ENCODE results near the gene CYP3A4.
"Not testable (repeated sequence)": the region's sequence is repeated elsewhere in the genome, so short reads cannot be mapped to it uniquely, and the experiment has no call there.

The CYP3A4 gene

GRCh38 chr7:99785654-99786053 lies 1.7 kb upstream of the CYP3A4 start:
- not testable (repeated sequence) for H3K36me3 ChIP-seq (ENCODE audit: control insufficient read depth, insufficient read depth, low read length); H3K9me3 ChIP-seq (ENCODE audit: control insufficient read depth, low read length); DNase-seq; H3K4me1 ChIP-seq (ENCODE audit: control insufficient read depth, insufficient read depth, low read length, poor library complexity, severe bottlenecking); H3K27me3 ChIP-seq (replicated peaks; ENCODE audit: control insufficient read depth, insufficient read depth, low read length, poor library complexity, severe bottlenecking); H3K27ac ChIP-seq (ENCODE audit: insufficient read depth, low read length, poor library complexity, severe bottlenecking); H3K4me3 ChIP-seq (ENCODE audit: insufficient read depth, low read depth, low read length, poor library complexity, severe bottlenecking)

DNA sequence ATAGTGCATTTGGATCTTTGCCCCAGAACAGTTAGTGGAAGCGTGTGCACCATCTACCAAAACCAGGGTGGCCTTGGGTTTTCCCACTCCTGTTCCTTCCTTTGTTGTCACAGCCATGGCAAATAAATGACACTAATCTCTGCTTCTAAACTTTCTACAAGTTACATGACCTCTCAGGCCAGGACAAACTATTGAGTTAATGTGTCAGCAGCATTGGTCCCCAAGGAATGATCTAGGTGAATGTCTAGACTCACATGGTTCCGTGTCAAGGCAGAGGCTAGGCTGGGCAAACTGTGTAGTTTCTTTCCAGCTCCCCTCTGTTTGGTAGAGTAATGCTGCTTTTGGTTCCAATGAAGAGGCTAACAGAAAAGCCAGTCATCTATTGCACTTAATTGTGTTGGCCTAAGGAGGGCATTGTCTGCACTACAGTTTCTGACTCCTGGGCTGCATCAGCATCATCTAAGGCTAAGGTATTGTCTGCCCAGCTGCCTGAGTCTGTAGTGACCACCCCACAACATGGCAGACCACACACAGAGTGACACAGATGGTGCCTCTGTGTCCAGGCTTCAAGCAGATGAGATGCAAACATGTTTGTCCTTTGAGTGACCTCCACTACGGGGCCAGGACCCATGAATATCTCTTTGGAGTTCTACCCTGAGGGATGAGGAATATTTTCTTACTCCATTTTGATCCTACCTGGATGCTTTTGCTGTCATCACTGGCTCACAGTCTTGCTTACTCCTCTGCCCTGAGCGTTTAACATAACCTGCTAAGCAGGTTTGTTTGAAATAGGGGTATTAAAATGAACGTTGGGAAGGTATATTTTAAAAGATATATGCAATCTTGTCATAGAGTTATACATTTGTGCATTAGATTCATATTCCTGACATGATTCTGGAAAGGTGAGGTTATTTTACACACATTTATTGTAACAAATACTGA lies 1.7 kb downstream of the CYP3A4 start:
- Histone ChIP-seq H3K4me1 (ENCODE audit: control insufficient read depth, insufficient read depth, low read length, poor library complexity, severe bottlenecking) (no peaks in the 10 kb centered on the region), H3K9me3 (ENCODE audit: control insufficient read depth, low read length) (no peaks in the 10 kb centered on the region), H3K27me3 (replicated peaks; ENCODE audit: control insufficient read depth, insufficient read depth, low read length, poor library complexity, severe bottlenecking) (peaks cover 3% of the 10 kb centered on the region), H3K4me3 (ENCODE audit: insufficient read depth, low read depth, low read length, poor library complexity, severe bottlenecking) (no peak overlapping the region), H3K27ac (ENCODE audit: insufficient read depth, low read length, poor library complexity, severe bottlenecking) (no peak overlapping the region), H3K36me3 (ENCODE audit: control insufficient read depth, insufficient read depth, low read length) (no peaks in the 10 kb centered on the region)
- no peak for DNase-seq

GRCh38 chr7:99780588-99780987 lies 3.4 kb downstream of the CYP3A4 start:
- no peaks in the 10 kb centered on the region for H3K4me1 ChIP-seq (ENCODE audit: control insufficient read depth, insufficient read depth, low read length, poor library complexity, severe bottlenecking)
- peaks cover 3% of the 10 kb centered on the region for H3K27me3 ChIP-seq (replicated peaks; ENCODE audit: control insufficient read depth, insufficient read depth, low read length, poor library complexity, severe bottlenecking)
- H3K36me3 ChIP-seq (ENCODE audit: control insufficient read depth, insufficient read depth, low read length) = no peaks in the 10 kb centered on the region
- H3K4me3 ChIP-seq (ENCODE audit: insufficient read depth, low read depth, low read length, poor library complexity, severe bottlenecking) = no peak overlapping the region
- H3K27ac ChIP-seq (ENCODE audit: insufficient read depth, low read length, poor library complexity, severe bottlenecking) = no peak overlapping the region
- no peaks in the 10 kb centered on the region for H3K9me3 ChIP-seq (ENCODE audit: control insufficient read depth, low read length)
- DNase-seq = no peak

DNA sequence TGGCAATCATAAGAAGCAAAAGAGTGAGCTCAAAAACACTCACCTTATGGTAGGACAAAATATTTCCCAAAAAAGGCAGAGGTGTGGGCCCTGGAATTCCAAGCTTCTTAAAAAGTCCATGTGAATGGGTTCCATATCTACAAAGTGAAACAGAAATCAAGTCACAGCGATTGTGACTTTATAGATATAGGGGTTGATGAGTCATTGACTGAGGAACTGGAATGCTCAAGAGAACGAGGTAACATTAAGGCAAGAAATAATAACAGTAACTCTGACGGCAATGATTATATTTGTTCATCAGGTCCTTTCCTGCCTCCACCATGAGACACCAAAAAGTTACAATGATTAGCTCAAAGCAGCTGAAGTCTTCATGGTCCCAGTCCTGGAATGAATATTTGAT lies 4.0 kb downstream of the CYP3A4 start:
- H3K36me3 ChIP-seq (ENCODE audit: control insufficient read depth, insufficient read depth, low read length) = no peaks in the 10 kb centered on the region
- H3K9me3 ChIP-seq (ENCODE audit: control insufficient read depth, low read length) = no peaks in the 10 kb centered on the region
- no peaks in the 10 kb centered on the region for H3K4me1 ChIP-seq (ENCODE audit: control insufficient read depth, insufficient read depth, low read length, poor library complexity, severe bottlenecking)
- H3K27ac ChIP-seq (ENCODE audit: insufficient read depth, low read length, poor library complexity, severe bottlenecking) = no peak overlapping the region
- peaks cover 3% of the 10 kb centered on the region for H3K27me3 ChIP-seq (replicated peaks; ENCODE audit: control insufficient read depth, insufficient read depth, low read length, poor library complexity, severe bottlenecking)
- no peak overlapping the region for H3K4me3 ChIP-seq (ENCODE audit: insufficient read depth, low read depth, low read length, poor library complexity, severe bottlenecking)
- no peak for DNase-seq

DNA sequence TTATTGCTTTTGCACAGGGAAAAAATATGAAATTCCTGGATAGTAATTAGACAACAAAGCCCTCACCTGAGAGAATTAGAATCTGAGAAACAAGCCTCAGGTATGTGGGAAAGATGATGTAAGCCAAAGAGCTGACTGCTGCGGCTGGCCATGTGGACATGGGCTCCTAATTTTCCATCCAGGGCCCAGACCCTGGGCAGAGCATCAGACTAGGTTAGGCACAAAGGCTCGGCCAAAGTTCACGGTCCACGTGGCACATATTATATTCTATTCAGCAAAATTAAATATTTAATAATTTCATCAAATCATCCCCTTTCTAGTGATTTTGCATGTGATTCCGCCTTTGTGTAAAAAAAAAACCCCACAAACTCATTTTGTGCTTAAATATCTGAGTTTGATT lies 5.1 kb downstream of the CYP3A4 start:
- H3K9me3 ChIP-seq (ENCODE audit: control insufficient read depth, low read length) = no peaks in the 10 kb centered on the region
- H3K27me3 ChIP-seq (replicated peaks; ENCODE audit: control insufficient read depth, insufficient read depth, low read length, poor library complexity, severe bottlenecking) = no peaks in the 10 kb centered on the region
- H3K27ac ChIP-seq (ENCODE audit: insufficient read depth, low read length, poor library complexity, severe bottlenecking) = no peak overlapping the region
- DNase-seq = no peak
- no peaks in the 10 kb centered on the region for H3K4me1 ChIP-seq (ENCODE audit: control insufficient read depth, insufficient read depth, low read length, poor library complexity, severe bottlenecking)
- no peak overlapping the region for H3K4me3 ChIP-seq (ENCODE audit: insufficient read depth, low read depth, low read length, poor library complexity, severe bottlenecking)
- H3K36me3 ChIP-seq (ENCODE audit: control insufficient read depth, insufficient read depth, low read length) = no peaks in the 10 kb centered on the region

GRCh38 chr7:99773395-99773794 lies 10.6 kb downstream of the CYP3A4 start:
- not testable (repeated sequence) for H3K4me3 ChIP-seq (ENCODE audit: insufficient read depth, low read depth, low read length, poor library complexity, severe bottlenecking); H3K27ac ChIP-seq (ENCODE audit: insufficient read depth, low read length, poor library complexity, severe bottlenecking); H3K36me3 ChIP-seq (ENCODE audit: control insufficient read depth, insufficient read depth, low read length); DNase-seq; H3K9me3 ChIP-seq (ENCODE audit: control insufficient read depth, low read length); H3K4me1 ChIP-seq (ENCODE audit: control insufficient read depth, insufficient read depth, low read length, poor library complexity, severe bottlenecking); H3K27me3 ChIP-seq (replicated peaks; ENCODE audit: control insufficient read depth, insufficient read depth, low read length, poor library complexity, severe bottlenecking)

GRCh38 chr7:99772565-99772964 lies 11.4 kb downstream of the CYP3A4 start:
- no peak overlapping the region for H3K4me3 ChIP-seq (ENCODE audit: insufficient read depth, low read depth, low read length, poor library complexity, severe bottlenecking)
- no peak for DNase-seq
- H3K9me3 ChIP-seq (ENCODE audit: control insufficient read depth, low read length) = no peaks in the 10 kb centered on the region
- no peaks in the 10 kb centered on the region for H3K27me3 ChIP-seq (replicated peaks; ENCODE audit: control insufficient read depth, insufficient read depth, low read length, poor library complexity, severe bottlenecking)
- H3K36me3 ChIP-seq (ENCODE audit: control insufficient read depth, insufficient read depth, low read length) = no peaks in the 10 kb centered on the region
- no peak overlapping the region for H3K27ac ChIP-seq (ENCODE audit: insufficient read depth, low read length, poor library complexity, severe bottlenecking)
- H3K4me1 ChIP-seq (ENCODE audit: control insufficient read depth, insufficient read depth, low read length, poor library complexity, severe bottlenecking) = no peaks in the 10 kb centered on the region

GRCh38 chr7:99769494-99769893 lies 14.5 kb downstream of the CYP3A4 start:
- H3K27me3 ChIP-seq (replicated peaks; ENCODE audit: control insufficient read depth, insufficient read depth, low read length, poor library complexity, severe bottlenecking); H3K9me3 ChIP-seq (ENCODE audit: control insufficient read depth, low read length); DNase-seq; H3K4me3 ChIP-seq (ENCODE audit: insufficient read depth, low read depth, low read length, poor library complexity, severe bottlenecking); H3K4me1 ChIP-seq (ENCODE audit: control insufficient read depth, insufficient read depth, low read length, poor library complexity, severe bottlenecking); H3K27ac ChIP-seq (ENCODE audit: insufficient read depth, low read length, poor library complexity, severe bottlenecking); H3K36me3 ChIP-seq (ENCODE audit: control insufficient read depth, insufficient read depth, low read length): not testable (repeated sequence)

DNA sequence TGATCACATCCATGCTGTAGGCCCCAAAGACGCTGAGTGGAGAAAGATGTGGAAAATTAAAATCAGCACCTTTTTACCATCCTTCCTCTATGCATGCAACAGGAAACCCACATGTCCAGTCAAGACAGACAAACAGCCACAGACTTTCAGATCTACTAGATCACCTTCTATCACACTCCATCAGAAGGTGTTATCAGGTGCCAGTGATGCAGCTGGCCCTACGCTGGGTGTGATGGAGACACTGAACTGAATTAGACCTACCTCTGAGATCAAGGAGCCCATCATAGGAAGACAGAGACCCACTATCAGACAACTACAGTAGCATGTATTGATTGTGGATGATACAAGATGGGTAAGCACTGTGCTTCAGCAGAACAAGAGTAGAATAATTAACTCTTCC lies 15.5 kb downstream of the CYP3A4 start:
- Histone ChIP-seq H3K4me3 (ENCODE audit: insufficient read depth, low read depth, low read length, poor library complexity, severe bottlenecking) (no peak overlapping the region), H3K9me3 (ENCODE audit: control insufficient read depth, low read length) (no peaks in the 10 kb centered on the region), H3K36me3 (ENCODE audit: control insufficient read depth, insufficient read depth, low read length) (no peaks in the 10 kb centered on the region), H3K27me3 (replicated peaks; ENCODE audit: control insufficient read depth, insufficient read depth, low read length, poor library complexity, severe bottlenecking) (no peaks in the 10 kb centered on the region), H3K27ac (ENCODE audit: insufficient read depth, low read length, poor library complexity, severe bottlenecking) (no peak overlapping the region), H3K4me1 (ENCODE audit: control insufficient read depth, insufficient read depth, low read length, poor library complexity, severe bottlenecking) (no peaks in the 10 kb centered on the region)
- no peak for DNase-seq

GRCh38 chr7:99767662-99768061 lies 16.3 kb downstream of the CYP3A4 start:
- H3K27ac ChIP-seq (ENCODE audit: insufficient read depth, low read length, poor library complexity, severe bottlenecking) = no peak overlapping the region
- no peaks in the 10 kb centered on the region for H3K36me3 ChIP-seq (ENCODE audit: control insufficient read depth, insufficient read depth, low read length)
- H3K4me3 ChIP-seq (ENCODE audit: insufficient read depth, low read depth, low read length, poor library complexity, severe bottlenecking) = no peak overlapping the region
- DNase-seq = no peak
- no peaks in the 10 kb centered on the region for H3K9me3 ChIP-seq (ENCODE audit: control insufficient read depth, low read length)
- no peaks in the 10 kb centered on the region for H3K4me1 ChIP-seq (ENCODE audit: control insufficient read depth, insufficient read depth, low read length, poor library complexity, severe bottlenecking)
- H3K27me3 ChIP-seq (replicated peaks; ENCODE audit: control insufficient read depth, insufficient read depth, low read length, poor library complexity, severe bottlenecking) = no peaks in the 10 kb centered on the region

Data from effector memory CD4-positive, alpha-beta T cell (primary cell).